Measurements from ENCODE around the gene PCNX1. TPM values are rescaled to one million over a fixed set of nuclear protein-coding genes. Genes with fewer than 3 reads are reported as not detected.
A peak's percentile ranks its signal among the peaks of the same experiment; 100 is the strongest.

PCNX1 gene
- total RNA-seq, 2 donors from 2014 or later = 67.4 to 107 TPM

- DNase-seq (ENCODE audit: low spot score in 2 of 2) (peak in 1 of 2 donors; percentile 27), ATAC-seq (no peak)
- Mint-ChIP-seq H3K36me3 (peaks cover 5 to 10% of the 10 kb centered on the region in 2 donors), H3K27ac (no peak overlapping the region), H3K9me3 (no peaks in the 10 kb centered on the region)
These were observed 196.6 kb downstream of the PCNX1 start for GRCh38 chr14:71103662-71104484.

- Mint-ChIP-seq H3K9me3 (no peaks in the 10 kb centered on the region), H3K36me3 (peaks cover 5 to 11% of the 10 kb centered on the region in 2 donors), H3K27ac (no peak overlapping the region)
- DNase-seq (ENCODE audit: low spot score in 2 of 2) (no peak), ATAC-seq (no peak)
These were observed 197.9 kb downstream of the PCNX1 start for GRCh38 chr14:71105177-71105576.

DNA sequence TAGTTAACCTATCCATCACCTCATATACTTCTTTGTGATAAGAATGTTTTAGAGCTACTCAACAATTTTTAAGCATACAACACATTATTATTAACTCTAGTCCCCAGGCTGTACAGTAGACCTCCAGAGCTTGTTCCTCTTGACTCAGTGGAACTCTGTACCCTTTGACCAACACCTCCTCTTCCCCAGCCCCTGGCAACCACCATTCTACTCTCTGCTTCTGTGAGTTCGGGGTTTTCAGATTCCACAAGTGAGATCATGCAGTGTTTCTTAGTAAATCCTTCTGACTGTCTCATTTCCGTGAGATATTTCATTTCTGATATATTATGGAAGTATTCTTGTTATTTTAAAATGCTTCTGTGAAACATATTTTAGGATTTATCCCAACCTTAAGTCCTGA is 200.7 kb downstream of the PCNX1 start:
- Mint-ChIP-seq H3K9me3 (no peaks in the 10 kb centered on the region), H3K27ac (peak overlapping the region in 1 of 2 donors; percentile 79), H3K36me3 (peaks cover 5 to 11% of the 10 kb centered on the region in 2 donors)
- no peak for DNase-seq (ENCODE audit: low spot score in 2 of 2)
- ATAC-seq = no peak

DNA sequence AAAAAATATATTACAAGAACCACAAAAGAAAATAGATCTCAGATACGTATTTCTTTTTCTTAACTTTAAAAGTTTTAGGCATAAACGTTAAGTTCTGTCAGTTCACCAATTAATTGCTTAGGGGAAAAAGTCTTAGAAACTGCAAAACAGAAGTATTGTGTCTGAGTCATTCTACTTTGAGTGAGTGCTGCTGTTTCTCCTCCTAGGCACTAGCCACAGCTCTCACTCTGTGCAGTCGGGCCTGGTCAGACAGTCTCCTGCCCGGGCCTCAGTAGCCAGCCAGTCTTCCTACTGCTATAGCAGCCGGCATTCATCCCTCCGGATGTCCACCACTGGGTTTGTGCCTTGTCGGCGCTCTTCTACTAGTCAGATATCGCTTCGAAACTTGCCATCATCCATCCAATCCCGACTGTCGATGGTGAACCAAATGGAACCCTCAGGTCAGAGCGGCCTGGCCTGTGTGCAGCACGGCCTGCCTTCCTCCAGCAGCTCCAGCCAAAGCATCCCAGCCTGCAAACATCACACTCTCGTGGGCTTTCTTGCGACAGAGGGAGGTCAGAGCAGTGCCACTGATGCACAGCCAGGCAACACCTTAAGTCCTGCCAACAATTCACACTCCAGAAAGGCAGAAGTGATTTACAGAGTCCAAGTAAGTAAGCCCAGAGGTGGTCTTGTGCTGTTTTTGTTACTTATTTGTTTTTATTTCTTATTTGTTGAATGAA is 201.3 kb downstream of the PCNX1 start:
- Mint-ChIP-seq H3K9me3 (no peaks in the 10 kb centered on the region), H3K36me3 (peaks cover 5 to 11% of the 10 kb centered on the region in 2 donors), H3K27ac (peak overlapping the region; percentile 72 to 79)
- no peak for DNase-seq (ENCODE audit: low spot score in 2 of 2)
- peak; percentile 28 to 39 for ATAC-seq

- no peaks in the 10 kb centered on the region for H3K9me3 Mint-ChIP-seq
- DNase-seq (ENCODE audit: low spot score in 2 of 2) (no peak), ATAC-seq (no peak)
- H3K27ac Mint-ChIP-seq = no peak overlapping the region
- peaks cover 5 to 15% of the 10 kb centered on the region in 2 donors for H3K36me3 Mint-ChIP-seq
These were observed 206.1 kb downstream of the PCNX1 start for GRCh38 chr14:71113376-71113775.

- Mint-ChIP-seq H3K27ac (no peak overlapping the region), H3K9me3 (no peaks in the 10 kb centered on the region), H3K36me3 (peaks cover 0 to 10% of the 10 kb centered on the region in 2 donors)
- DNase-seq (ENCODE audit: low spot score in 2 of 2) (no peak), ATAC-seq (no peak)
These were observed 207.3 kb downstream of the PCNX1 start for GRCh38 chr14:71114565-71114964.

- H3K27ac Mint-ChIP-seq = no peak overlapping the region
- no peak for DNase-seq (ENCODE audit: low spot score in 2 of 2)
- H3K36me3 Mint-ChIP-seq = peaks cover 0 to 10% of the 10 kb centered on the region in 2 donors
- H3K9me3 Mint-ChIP-seq = no peaks in the 10 kb centered on the region
- no peak for ATAC-seq
These were observed 208.0 kb downstream of the PCNX1 start for GRCh38 chr14:71115306-71115705.

- Mint-ChIP-seq H3K9me3 (no peaks in the 10 kb centered on the region), H3K27ac (no peak overlapping the region), H3K36me3 (peaks cover 0 to 10% of the 10 kb centered on the region in 2 donors)
- no peak for ATAC-seq
- DNase-seq (ENCODE audit: low spot score in 2 of 2) = no peak
These were observed 208.7 kb downstream of the PCNX1 start for GRCh38 chr14:71115821-71116567.

GRCh38 chr14:71116568-71117122 is 209.4 kb downstream of the PCNX1 start:
- Mint-ChIP-seq H3K9me3 (no peaks in the 10 kb centered on the region), H3K36me3 (peaks cover 0 to 10% of the 10 kb centered on the region in 2 donors), H3K27ac (no peak overlapping the region)
- ATAC-seq (no peak), DNase-seq (ENCODE audit: low spot score in 2 of 2) (no peak)

DNA sequence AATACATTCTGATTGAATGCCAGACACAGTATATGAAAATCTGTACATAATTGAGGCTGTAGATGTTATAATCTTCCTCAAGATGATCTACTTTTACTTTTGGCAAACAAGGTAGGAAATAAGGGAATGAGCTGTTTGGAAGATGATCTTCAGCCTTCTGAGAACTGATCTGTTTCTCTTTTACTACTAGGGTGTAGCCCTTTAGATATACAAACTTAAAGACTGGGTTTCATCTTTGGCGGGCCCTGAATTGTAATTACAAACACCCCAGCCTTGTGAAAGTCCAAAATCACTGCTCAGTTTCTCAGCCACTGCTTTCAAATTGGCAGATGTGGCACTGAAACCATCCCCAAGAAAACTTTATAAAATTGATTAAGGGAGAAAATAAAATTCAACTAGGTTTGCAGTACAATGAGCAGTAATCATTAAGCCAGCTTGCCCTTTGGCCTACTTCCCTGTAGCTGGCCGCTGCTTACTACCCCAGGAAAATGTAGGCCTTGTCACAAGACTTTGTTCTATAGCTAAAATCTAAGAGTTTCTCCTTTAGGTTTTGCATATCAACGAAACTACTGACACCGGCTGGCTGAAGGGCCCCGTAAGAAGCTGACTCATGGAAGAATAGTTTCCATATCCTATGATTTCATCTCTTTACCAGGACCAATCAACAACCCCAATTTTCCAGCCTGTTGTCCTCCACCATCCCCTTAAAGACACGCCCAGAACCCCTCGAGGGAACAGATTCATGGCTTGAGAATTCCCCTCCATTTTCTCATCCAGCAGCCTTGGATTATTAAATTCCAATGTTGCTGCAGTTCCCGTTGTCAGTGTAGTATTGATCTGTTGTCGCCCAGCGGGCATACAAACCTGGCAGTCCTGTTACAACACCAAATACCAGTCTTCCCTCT is 210.8 kb downstream of the PCNX1 start:
- Mint-ChIP-seq H3K36me3 (peaks cover 0 to 10% of the 10 kb centered on the region in 2 donors), H3K9me3 (no peaks in the 10 kb centered on the region), H3K27ac (peak overlapping the region in 1 of 2 donors; percentile 81)
- ATAC-seq (peak in 1 of 2 donors; percentile 21), DNase-seq (ENCODE audit: low spot score in 2 of 2) (no peak)

GRCh38 chr14:71119075-71119474 is 211.8 kb downstream of the PCNX1 start:
- H3K36me3 Mint-ChIP-seq = peaks cover 0 to 7% of the 10 kb centered on the region in 2 donors
- no peaks in the 10 kb centered on the region for H3K9me3 Mint-ChIP-seq
- peak overlapping the region in 1 of 2 donors; percentile 81 for H3K27ac Mint-ChIP-seq
- peak; percentile 87 to 98 for ATAC-seq
- DNase-seq (ENCODE audit: low spot score in 2 of 2) = no peak

DNA sequence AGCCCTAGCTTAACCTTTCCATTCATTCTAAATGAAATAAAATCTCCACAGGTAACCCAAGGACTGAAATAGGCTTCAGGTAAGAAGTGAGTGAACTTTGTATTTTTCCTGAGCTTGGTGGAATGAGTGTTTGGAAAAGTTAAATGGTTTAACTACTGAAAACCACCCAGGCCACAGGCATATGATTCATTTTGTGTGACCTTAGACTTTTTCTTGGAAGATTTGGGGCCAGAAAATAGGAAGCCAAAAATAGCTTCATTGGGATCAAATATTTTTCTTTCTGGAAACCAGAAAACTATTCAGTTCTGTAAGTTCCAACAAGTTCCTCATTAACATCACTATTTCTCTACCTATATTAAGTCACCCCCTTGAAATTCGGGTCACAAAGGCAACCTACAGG is 212.6 kb downstream of the PCNX1 start:
- peak overlapping the region in 1 of 2 donors; percentile 71 for H3K27ac Mint-ChIP-seq
- ATAC-seq (peak in 1 of 2 donors; percentile 5), DNase-seq (ENCODE audit: low spot score in 2 of 2) (no peak)
- no peaks in the 10 kb centered on the region for H3K36me3 Mint-ChIP-seq
- no peaks in the 10 kb centered on the region for H3K9me3 Mint-ChIP-seq

DNA sequence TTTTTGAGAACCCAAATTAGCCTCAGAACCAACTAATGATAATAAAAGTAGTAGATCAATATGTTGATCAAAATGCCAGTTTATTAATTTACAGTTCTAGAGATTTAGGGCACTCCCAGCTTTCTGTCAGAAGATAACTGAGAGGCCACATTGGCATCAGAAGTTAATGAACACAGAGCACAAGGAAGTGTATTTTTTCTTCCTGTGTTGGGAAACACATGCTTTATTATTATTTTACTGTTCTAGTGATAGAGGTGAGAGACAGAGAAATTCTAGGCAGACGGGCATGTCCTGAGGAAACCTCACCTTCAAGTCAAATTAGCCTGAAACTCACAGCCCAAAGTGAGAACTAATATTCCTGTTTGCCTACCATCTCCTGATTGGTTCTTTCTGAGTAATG is 213.7 kb downstream of the PCNX1 start:
- peak overlapping the region in 1 of 2 donors; percentile 4 for H3K27ac Mint-ChIP-seq
- no peak for DNase-seq (ENCODE audit: low spot score in 2 of 2)

DNA sequence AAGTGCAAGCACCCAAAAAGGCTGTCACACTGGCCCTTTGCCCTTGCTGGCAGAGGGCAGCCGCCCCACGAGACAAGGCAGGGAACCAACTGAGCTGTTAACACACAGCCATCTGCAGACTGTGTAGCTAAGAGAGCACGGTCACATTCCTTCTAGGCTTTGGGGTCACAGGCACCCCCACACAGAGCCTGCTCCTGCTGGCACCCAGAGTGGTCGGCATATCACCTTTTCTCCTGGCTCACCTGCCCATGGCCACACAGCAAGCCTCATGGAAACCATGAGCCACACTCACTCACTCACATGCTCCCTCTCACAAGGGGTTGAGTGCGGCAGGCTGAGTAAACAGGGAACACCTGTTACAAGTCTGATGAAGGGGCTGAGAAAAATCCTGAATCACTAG is 214.5 kb downstream of the PCNX1 start:
- no peak for DNase-seq (ENCODE audit: low spot score in 2 of 2)
- no peaks in the 10 kb centered on the region for H3K36me3 Mint-ChIP-seq
- no peak for ATAC-seq
- H3K27ac Mint-ChIP-seq = peak overlapping the region in 1 of 2 donors; percentile 4
- no peaks in the 10 kb centered on the region for H3K9me3 Mint-ChIP-seq

More for the DNA sequence above, 213.7 kb downstream of the PCNX1 start:
- no peak for ATAC-seq
- no peaks in the 10 kb centered on the region for H3K36me3 Mint-ChIP-seq
- H3K9me3 Mint-ChIP-seq = no peaks in the 10 kb centered on the region

GRCh38 chr14:71122866-71123565 is 215.8 kb downstream of the PCNX1 start:
- Mint-ChIP-seq H3K36me3 (no peaks in the 10 kb centered on the region), H3K27ac (peak overlapping the region in 1 of 2 donors; percentile 70), H3K9me3 (no peaks in the 10 kb centered on the region)
- ATAC-seq (no peak), DNase-seq (ENCODE audit: low spot score in 2 of 2) (no peak)

All from activated naive CD4-positive, alpha-beta T cell treated with anti-CD3 and anti-CD28 coated beads, Interleukin-2, amount 50 U/mL, for 72 hours (primary cell).